Measurements from ENCODE around the gene PHF21A. TPM values are rescaled to one million over a fixed set of nuclear protein-coding genes. Genes with fewer than 3 reads are reported as not detected.
A peak's percentile ranks its signal among the peaks of the same experiment; 100 is the strongest.

The PHF21A gene
- total RNA-seq, 4 donors from 2014 or later = 11.2 to 22.3 (median 15.9) TPM

GRCh38 chr11:46072172-46072964, 48.9 kb downstream of the PHF21A start:
- no peak for DNase-seq
- Histone ChIP-seq H3K9me3 (no peaks in the 10 kb centered on the region), H3K36me3 (peaks cover 0 to 21% (median 0%) of the 10 kb centered on the region in 3 donors), H3K27me3 (no peaks in the 10 kb centered on the region), H3K4me1 (peaks cover 0 to 70% (median 11%) of the 10 kb centered on the region in 3 donors), H3K27ac (peak overlapping the region in 3 of 4 donors; percentile 12 to 59 (median 37)), H3K4me3 (no peak overlapping the region)
- intact Hi-C loops (cut with DNase I) = no loop called here
- TF ChIP-seq, protein P1, sequence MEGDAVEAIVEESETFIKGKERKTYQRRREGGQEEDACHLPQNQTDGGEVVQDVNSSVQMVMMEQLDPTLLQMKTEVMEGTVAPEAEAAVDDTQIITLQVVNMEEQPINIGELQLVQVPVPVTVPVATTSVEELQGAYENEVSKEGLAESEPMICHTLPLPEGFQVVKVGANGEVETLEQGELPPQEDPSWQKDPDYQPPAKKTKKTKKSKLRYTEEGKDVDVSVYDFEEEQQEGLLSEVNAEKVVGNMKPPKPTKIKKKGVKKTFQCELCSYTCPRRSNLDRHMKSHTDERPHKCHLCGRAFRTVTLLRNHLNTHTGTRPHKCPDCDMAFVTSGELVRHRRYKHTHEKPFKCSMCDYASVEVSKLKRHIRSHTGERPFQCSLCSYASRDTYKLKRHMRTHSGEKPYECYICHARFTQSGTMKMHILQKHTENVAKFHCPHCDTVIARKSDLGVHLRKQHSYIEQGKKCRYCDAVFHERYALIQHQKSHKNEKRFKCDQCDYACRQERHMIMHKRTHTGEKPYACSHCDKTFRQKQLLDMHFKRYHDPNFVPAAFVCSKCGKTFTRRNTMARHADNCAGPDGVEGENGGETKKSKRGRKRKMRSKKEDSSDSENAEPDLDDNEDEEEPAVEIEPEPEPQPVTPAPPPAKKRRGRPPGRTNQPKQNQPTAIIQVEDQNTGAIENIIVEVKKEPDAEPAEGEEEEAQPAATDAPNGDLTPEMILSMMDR (IDR thresholded peaks at IDR 0.05) = no peak
- no peak for TF ChIP-seq POLR2A (IDR thresholded peaks at IDR 0.05)
- 62 to 73% methylated on average over 4 of the region's 4 CpGs for WGBS, 2 donors

DNA sequence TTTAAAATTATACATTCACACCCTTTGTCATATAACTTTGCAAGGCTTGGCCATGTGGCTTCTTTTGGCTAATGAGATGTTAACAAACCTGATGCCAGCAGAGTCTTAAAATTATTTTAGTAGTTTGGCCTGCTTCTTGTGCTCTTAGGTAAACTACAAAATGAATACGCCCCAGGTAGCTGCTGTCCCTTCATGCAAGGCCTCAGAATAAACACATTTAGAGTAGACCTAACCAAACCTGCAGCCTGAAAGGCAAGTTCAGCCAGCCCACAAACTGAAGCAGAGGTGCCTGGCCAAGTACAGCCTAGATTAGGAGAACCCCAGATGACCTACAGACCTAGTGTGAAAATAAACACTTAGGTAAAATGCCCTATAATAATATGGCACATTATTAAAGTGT, 50.2 kb downstream of the PHF21A start:
- Histone ChIP-seq H3K27me3 (no peaks in the 10 kb centered on the region), H3K4me1 (peaks cover 0 to 80% (median 15%) of the 10 kb centered on the region in 3 donors), H3K4me3 (no peak overlapping the region), H3K36me3 (peaks cover 0 to 11% (median 0%) of the 10 kb centered on the region in 3 donors), H3K9me3 (no peaks in the 10 kb centered on the region), H3K27ac (peak overlapping the region in 2 of 4 donors; percentile 37 to 61)
- no peak for DNase-seq
- WGBS, 2 donors = 40 to 100% methylated on average over 1 of the region's 1 CpG
- intact Hi-C loops (cut with DNase I) = no loop called here
- TF ChIP-seq, protein P1 (IDR thresholded peaks at IDR 0.05) = no peak
- TF ChIP-seq POLR2A (IDR thresholded peaks at IDR 0.05) = no peak

GRCh38 chr11:46069595-46069994, 51.7 kb downstream of the PHF21A start:
- no peaks in the 10 kb centered on the region for H3K9me3 ChIP-seq
- H3K36me3 ChIP-seq = peaks cover 0 to 9% (median 0%) of the 10 kb centered on the region in 3 donors
- H3K27me3 ChIP-seq = no peaks in the 10 kb centered on the region
- 85 to 89% methylated on average over 3 of the region's 3 CpGs for WGBS, 2 donors
- no peak for DNase-seq
- peaks cover 0 to 83% (median 26%) of the 10 kb centered on the region in 3 donors for H3K4me1 ChIP-seq
- TF ChIP-seq, protein P1 (IDR thresholded peaks at IDR 0.05) = no peak
- TF ChIP-seq POLR2A (IDR thresholded peaks at IDR 0.05) = no peak
- intact Hi-C loops (cut with DNase I) = no loop called here
- H3K27ac ChIP-seq = no peak overlapping the region
- no peak overlapping the region for H3K4me3 ChIP-seq

- Histone ChIP-seq H3K27me3 (no peaks in the 10 kb centered on the region), H3K4me3 (no peak overlapping the region), H3K27ac (peak overlapping the region; percentile 66 to 85 (median 80)), H3K4me1 (peaks cover 0 to 95% (median 24%) of the 10 kb centered on the region in 3 donors), H3K36me3 (no peaks in the 10 kb centered on the region), H3K9me3 (no peaks in the 10 kb centered on the region)
- intact Hi-C loops (cut with DNase I) = no loop called here
- WGBS, 2 donors = 33 to 58% methylated on average over 4 of the region's 4 CpGs
- no peak for DNase-seq
- TF ChIP-seq, protein P1 (IDR thresholded peaks at IDR 0.05) = no peak
- TF ChIP-seq POLR2A (IDR thresholded peaks at IDR 0.05) = no peak
Measured at GRCh38 chr11:46066335-46066734, 54.9 kb downstream of the PHF21A start.

DNA sequence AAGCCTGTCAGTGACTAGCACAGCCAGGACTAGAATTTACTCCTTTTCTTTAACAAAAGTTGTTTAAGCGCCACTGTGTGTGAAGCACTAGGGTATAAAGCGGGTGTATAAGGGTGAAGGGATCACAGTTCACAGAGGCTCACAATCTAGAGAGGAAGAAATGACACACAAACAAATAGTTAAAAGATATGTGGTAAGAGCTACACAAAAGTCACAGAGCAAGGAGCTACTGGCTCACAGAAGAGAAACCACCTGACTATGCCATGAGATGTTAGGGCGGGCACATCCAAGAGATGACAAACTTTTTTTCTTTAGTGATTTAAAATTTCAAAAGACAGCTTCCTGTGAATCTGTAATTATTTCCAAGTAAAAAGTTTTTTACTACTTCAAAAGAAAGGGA, 55.6 kb downstream of the PHF21A start:
- TF ChIP-seq POLR2A (IDR thresholded peaks at IDR 0.05) = no peak
- TF ChIP-seq, protein P1 (IDR thresholded peaks at IDR 0.05) = no peak
- Histone ChIP-seq H3K9me3 (no peaks in the 10 kb centered on the region), H3K4me3 (no peak overlapping the region), H3K27ac (peak overlapping the region; percentile 57 to 85 (median 80)), H3K4me1 (peaks cover 0 to 88% (median 23%) of the 10 kb centered on the region in 3 donors), H3K36me3 (no peaks in the 10 kb centered on the region), H3K27me3 (no peaks in the 10 kb centered on the region)
- intact Hi-C loops (cut with DNase I) = no loop called here
- 61 to 92% methylated on average over 3 of the region's 3 CpGs for WGBS, 2 donors
- DNase-seq = no peak
